ENCODE measurements around the gene SLIT3.

SLIT3 gene

GRCh38 chr5:168860503-168860902, 440.4 kb downstream of the SLIT3 start:
- DNase-seq (ENCODE audit: low read depth in 2 of 2): no peak

GRCh38 chr5:168860081-168860480, 440.9 kb downstream of the SLIT3 start:
- no peak for DNase-seq (ENCODE audit: low read depth in 2 of 2)

- DNase-seq (ENCODE audit: low read depth in 2 of 2): no peak
Measured at GRCh38 chr5:168859471-168859870, 441.5 kb downstream of the SLIT3 start.

- no peak for DNase-seq (ENCODE audit: low read depth in 2 of 2)
Measured at GRCh38 chr5:168858994-168859393, 441.9 kb downstream of the SLIT3 start.

- no peak for DNase-seq (ENCODE audit: low read depth in 2 of 2)
Measured at GRCh38 chr5:168858371-168858770, 442.6 kb downstream of the SLIT3 start.

- DNase-seq (ENCODE audit: low read depth in 2 of 2): no peak
Measured at GRCh38 chr5:168853972-168854371, 447.0 kb downstream of the SLIT3 start.

- no peak for DNase-seq (ENCODE audit: low read depth in 2 of 2)
Measured at GRCh38 chr5:168852329-168852728, 448.6 kb downstream of the SLIT3 start.

- no peak for DNase-seq (ENCODE audit: low read depth in 2 of 2)
Measured at GRCh38 chr5:168851902-168852321, 449.0 kb downstream of the SLIT3 start.

- no peak for DNase-seq (ENCODE audit: low read depth in 2 of 2)
Measured at GRCh38 chr5:168850683-168851082, 450.3 kb downstream of the SLIT3 start.

GRCh38 chr5:168848569-168848968, 452.4 kb downstream of the SLIT3 start:
- DNase-seq (ENCODE audit: low read depth in 2 of 2): no peak

- DNase-seq (ENCODE audit: low read depth in 2 of 2): no peak
Measured at GRCh38 chr5:168847511-168848073, 453.3 kb downstream of the SLIT3 start.

- no peak for DNase-seq (ENCODE audit: low read depth in 2 of 2)
Measured at GRCh38 chr5:168844922-168845296, 456.0 kb downstream of the SLIT3 start.

GRCh38 chr5:168844016-168844921, 456.7 kb downstream of the SLIT3 start:
- no peak for DNase-seq (ENCODE audit: low read depth in 2 of 2)

- no peak for DNase-seq (ENCODE audit: low read depth in 2 of 2)
Measured at GRCh38 chr5:168843277-168844015, 457.5 kb downstream of the SLIT3 start.

GRCh38 chr5:168842571-168843205, 458.3 kb downstream of the SLIT3 start:
- DNase-seq (ENCODE audit: low read depth in 2 of 2): no peak

- DNase-seq (ENCODE audit: low read depth in 2 of 2): no peak
Measured at GRCh38 chr5:168837852-168838251, 463.1 kb downstream of the SLIT3 start.

GRCh38 chr5:168836603-168837231, 464.2 kb downstream of the SLIT3 start:
- DNase-seq (ENCODE audit: low read depth in 2 of 2): no peak

- DNase-seq (ENCODE audit: low read depth in 2 of 2): no peak
Measured at GRCh38 chr5:168833936-168834335, 467.0 kb downstream of the SLIT3 start.

- no peak for DNase-seq (ENCODE audit: low read depth in 2 of 2)
Measured at GRCh38 chr5:168833383-168833782, 467.6 kb downstream of the SLIT3 start.

- DNase-seq (ENCODE audit: low read depth in 2 of 2): no peak
Measured at GRCh38 chr5:168832308-168832707, 468.6 kb downstream of the SLIT3 start.

- no peak for DNase-seq (ENCODE audit: low read depth in 2 of 2)
Measured at GRCh38 chr5:168831383-168831782, 469.6 kb downstream of the SLIT3 start.

- DNase-seq (ENCODE audit: low read depth in 2 of 2): no peak
Measured at GRCh38 chr5:168830833-168831232, 470.1 kb downstream of the SLIT3 start.
